Measurements from ENCODE around the gene NPEPL1.

- no peak for TF ChIP-seq CTCF (IDR thresholded peaks at IDR 0.05)
- TF ChIP-seq POLR2A (IDR thresholded peaks at IDR 0.05): no peak
Observed at GRCh38 chr20:58688840-58689239, 3.8 kb upstream of the NPEPL1 start.
